ENCODE measurements around the gene PSAP. TPM values are rescaled to one million over a fixed set of nuclear protein-coding genes. Genes with fewer than 3 reads are reported as not detected.
A peak's percentile ranks its signal among the peaks of the same experiment; 100 is the strongest.

Gene PSAP
- total and polyA plus RNA-seq, 2 donors from 2014 or later: 1,082 to 1,249 TPM

DNA sequence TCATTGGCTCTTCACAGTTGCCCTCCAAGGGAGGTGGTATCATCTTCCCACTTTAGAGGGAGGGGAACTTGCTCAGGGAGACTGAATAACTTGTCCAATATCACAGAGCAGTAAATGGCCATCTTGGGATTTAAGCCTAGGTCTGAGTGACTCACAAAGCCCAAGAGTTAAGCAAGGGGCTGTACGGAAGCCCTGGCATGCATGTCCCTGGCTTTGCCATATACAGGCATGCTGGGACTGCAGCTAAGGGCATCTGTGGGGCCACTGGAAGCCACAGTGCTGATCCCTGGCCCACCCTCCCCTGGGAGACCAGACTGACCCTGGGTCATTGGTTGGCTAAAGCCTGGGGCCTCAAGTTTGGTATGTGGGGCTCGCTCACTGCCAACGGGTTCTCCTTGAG is 80.8 kb downstream of the PSAP start:
- no peaks in the 10 kb centered on the region for H3K36me3 ChIP-seq (ENCODE audit: control insufficient read depth in 2 of 3, insufficient read depth in 3 of 3, low read length in 3 of 3)
- peaks cover 0 to 69% (median 21%) of the 10 kb centered on the region in 3 donors for H3K4me1 ChIP-seq (ENCODE audit: control insufficient read depth in 2 of 3, insufficient read depth in 2 of 3, low read depth in 1 of 3, low read length in 3 of 3)
- no peak overlapping the region for H3K4me3 ChIP-seq (ENCODE audit: low read length in 3 of 3)
- H3K9me3 ChIP-seq (ENCODE audit: control insufficient read depth in 2 of 3, insufficient read depth in 1 of 3, low read length in 3 of 3): no peaks in the 10 kb centered on the region
- H3K27me3 ChIP-seq (ENCODE audit: control insufficient read depth, insufficient read depth, low read length): no peaks in the 10 kb centered on the region
- intact Hi-C loops (cut with DNase I): no loop called here
- no peak for FAIRE-seq
- H3K27ac ChIP-seq (ENCODE audit: low read depth in 2 of 2, low read length in 2 of 2): peak overlapping the region; percentile 54 to 83
- TF ChIP-seq, protein P1, sequence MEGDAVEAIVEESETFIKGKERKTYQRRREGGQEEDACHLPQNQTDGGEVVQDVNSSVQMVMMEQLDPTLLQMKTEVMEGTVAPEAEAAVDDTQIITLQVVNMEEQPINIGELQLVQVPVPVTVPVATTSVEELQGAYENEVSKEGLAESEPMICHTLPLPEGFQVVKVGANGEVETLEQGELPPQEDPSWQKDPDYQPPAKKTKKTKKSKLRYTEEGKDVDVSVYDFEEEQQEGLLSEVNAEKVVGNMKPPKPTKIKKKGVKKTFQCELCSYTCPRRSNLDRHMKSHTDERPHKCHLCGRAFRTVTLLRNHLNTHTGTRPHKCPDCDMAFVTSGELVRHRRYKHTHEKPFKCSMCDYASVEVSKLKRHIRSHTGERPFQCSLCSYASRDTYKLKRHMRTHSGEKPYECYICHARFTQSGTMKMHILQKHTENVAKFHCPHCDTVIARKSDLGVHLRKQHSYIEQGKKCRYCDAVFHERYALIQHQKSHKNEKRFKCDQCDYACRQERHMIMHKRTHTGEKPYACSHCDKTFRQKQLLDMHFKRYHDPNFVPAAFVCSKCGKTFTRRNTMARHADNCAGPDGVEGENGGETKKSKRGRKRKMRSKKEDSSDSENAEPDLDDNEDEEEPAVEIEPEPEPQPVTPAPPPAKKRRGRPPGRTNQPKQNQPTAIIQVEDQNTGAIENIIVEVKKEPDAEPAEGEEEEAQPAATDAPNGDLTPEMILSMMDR (IDR thresholded peaks at IDR 0.05; ENCODE audit: borderline replicate concordance, extremely low read depth, insufficient read depth): no peak
- no peak overlapping the region for H3K9ac ChIP-seq (ENCODE audit: low read length in 3 of 3)
- peak in 1 of 5 donors; percentile 71 for DNase-seq

- DNase-seq: peak in 1 of 5 donors; percentile 25
- no peak for FAIRE-seq
- peak overlapping the region; percentile 74 to 83 for H3K27ac ChIP-seq (ENCODE audit: low read depth in 2 of 2, low read length in 2 of 2)
- no peaks in the 10 kb centered on the region for H3K36me3 ChIP-seq (ENCODE audit: control insufficient read depth in 2 of 3, insufficient read depth in 3 of 3, low read length in 3 of 3)
- H3K27me3 ChIP-seq (ENCODE audit: control insufficient read depth, insufficient read depth, low read length): no peaks in the 10 kb centered on the region
- H3K4me3 ChIP-seq (ENCODE audit: low read length in 3 of 3): no peak overlapping the region
- H3K4me1 ChIP-seq (ENCODE audit: control insufficient read depth in 2 of 3, insufficient read depth in 2 of 3, low read depth in 1 of 3, low read length in 3 of 3): peaks cover 0 to 66% (median 21%) of the 10 kb centered on the region in 3 donors
- intact Hi-C loops (cut with DNase I): no loop called here
- TF ChIP-seq, protein P1 (IDR thresholded peaks at IDR 0.05; ENCODE audit: borderline replicate concordance, extremely low read depth, insufficient read depth): no peak
- no peaks in the 10 kb centered on the region for H3K9me3 ChIP-seq (ENCODE audit: control insufficient read depth in 2 of 3, insufficient read depth in 1 of 3, low read length in 3 of 3)
- no peak overlapping the region for H3K9ac ChIP-seq (ENCODE audit: low read length in 3 of 3)
Observed at GRCh38 chr10:71769279-71769823, 81.7 kb downstream of the PSAP start.

GRCh38 chr10:71767420-71768035 is 83.5 kb downstream of the PSAP start:
- peak overlapping the region in 1 of 3 donors; percentile 8 for H3K9ac ChIP-seq (ENCODE audit: low read length in 3 of 3)
- peak overlapping the region; percentile 79 to 89 for H3K27ac ChIP-seq (ENCODE audit: low read depth in 2 of 2, low read length in 2 of 2)
- H3K4me3 ChIP-seq (ENCODE audit: low read length in 3 of 3): no peak overlapping the region
- H3K36me3 ChIP-seq (ENCODE audit: control insufficient read depth in 2 of 3, insufficient read depth in 3 of 3, low read length in 3 of 3): no peaks in the 10 kb centered on the region
- H3K27me3 ChIP-seq (ENCODE audit: control insufficient read depth, insufficient read depth, low read length): no peaks in the 10 kb centered on the region
- H3K9me3 ChIP-seq (ENCODE audit: control insufficient read depth in 2 of 3, insufficient read depth in 1 of 3, low read length in 3 of 3): no peaks in the 10 kb centered on the region
- TF ChIP-seq, protein P1 (IDR thresholded peaks at IDR 0.05; ENCODE audit: borderline replicate concordance, extremely low read depth, insufficient read depth): no peak
- FAIRE-seq: no peak
- intact Hi-C loops (cut with DNase I): no loop called here
- peaks cover 0 to 56% (median 16%) of the 10 kb centered on the region in 3 donors for H3K4me1 ChIP-seq (ENCODE audit: control insufficient read depth in 2 of 3, insufficient read depth in 2 of 3, low read depth in 1 of 3, low read length in 3 of 3)
- DNase-seq: peak in 2 of 5 donors; percentile 58 to 93

Measured in kidney (tissue), 14 donors.